Skeletal muscle satellite cell (primary cell): Measurements from ENCODE around the gene IL31.

Experiments used
- H3K27me3 ChIP-seq: 2 replicates; pipeline ENCODE4 v1.7.0; 2013; ENCODE audit warnings: low read length; ENCODE audit not compliant: control insufficient read depth, insufficient read depth
- H3K36me3 ChIP-seq: 2 replicates; pipeline ENCODE4 v1.7.0; 2013; ENCODE audit warnings: mild to moderate bottlenecking, control low read depth, low read length; ENCODE audit not compliant: insufficient read depth
- H3K4me1 ChIP-seq: 2 replicates; pipeline ENCODE4 v1.7.0; 2013; ENCODE audit warnings: low read length; ENCODE audit not compliant: control insufficient read depth, insufficient read depth
- H3K4me2 ChIP-seq: 2 replicates; pipeline ENCODE4 v1.7.0; 2013; ENCODE audit warnings: mild to moderate bottlenecking, low read length
- H3K4me3 ChIP-seq: 2 replicates; pipeline ENCODE4 v1.7.0; 2013; ENCODE audit warnings: low read length
- H3K9ac ChIP-seq: 2 replicates; pipeline ENCODE4 v1.7.0; 2013; ENCODE audit warnings: mild to moderate bottlenecking, low read depth, low read length, moderate library complexity
- H3K9me3 ChIP-seq: replicated peaks from 2 replicates; pipeline ENCODE4 v1.7.0; 2013; ENCODE audit warnings: mild to moderate bottlenecking, control low read depth, low read length

The IL31 gene

DNA sequence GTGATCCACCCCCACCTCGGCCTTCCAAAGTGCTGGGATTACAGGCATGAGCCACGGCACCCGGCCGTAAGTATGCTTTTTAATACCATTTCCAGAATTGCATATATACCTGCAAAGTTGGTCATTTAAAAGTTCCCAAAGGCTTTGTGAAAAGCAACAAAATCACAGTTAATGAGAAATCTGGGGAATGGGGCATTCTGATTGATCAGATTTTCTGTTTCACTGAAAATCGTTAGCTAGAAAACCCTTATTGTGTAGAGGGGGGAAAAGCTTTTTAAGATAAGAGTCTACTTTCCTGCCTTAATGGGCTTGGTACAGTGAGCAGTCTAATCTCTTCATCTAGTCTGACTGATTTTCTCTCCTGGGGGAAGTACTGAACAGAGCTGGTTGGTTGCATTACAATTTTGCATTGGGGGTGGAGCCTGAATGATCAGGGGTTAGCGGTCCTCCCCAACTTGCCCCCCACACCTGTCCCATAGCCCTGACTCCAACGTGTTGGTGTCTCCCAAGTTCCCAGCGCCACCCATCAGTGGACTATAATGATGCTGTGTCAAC lies 23.8 kb downstream of the IL31 start:
- Histone ChIP-seq H3K9me3 (no peaks in the 10 kb centered on the region), H3K4me3 (no peak overlapping the region), H3K4me2 (no peak overlapping the region), H3K9ac (no peak overlapping the region), H3K36me3 (peaks cover 3% of the 10 kb centered on the region), H3K4me1 (no peaks in the 10 kb centered on the region), H3K27me3 (no peaks in the 10 kb centered on the region)

DNA sequence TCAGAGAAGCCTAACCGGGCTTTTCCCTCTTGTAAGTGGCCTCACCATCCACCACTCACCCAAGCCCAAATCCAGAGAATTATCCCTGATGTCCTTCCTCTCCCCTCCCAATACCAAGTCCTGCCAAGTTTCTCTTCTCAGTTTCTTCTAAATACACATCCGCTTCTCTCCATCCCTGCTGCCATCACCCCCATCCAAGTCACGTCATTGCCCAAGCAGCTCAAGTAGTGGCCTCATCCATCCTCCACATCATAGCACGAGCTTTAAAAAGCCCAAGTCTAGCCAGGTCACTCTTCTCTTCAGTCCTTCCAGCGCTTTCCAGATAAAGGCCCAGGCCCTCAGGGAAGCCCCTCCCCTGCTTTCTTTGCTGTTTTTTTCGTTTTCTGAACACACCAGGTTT lies 25.4 kb downstream of the IL31 start:
- H3K36me3 ChIP-seq: peaks cover 11% of the 10 kb centered on the region
- H3K9ac ChIP-seq: no peak overlapping the region
- H3K4me2 ChIP-seq: no peak overlapping the region
- H3K27me3 ChIP-seq: no peaks in the 10 kb centered on the region
- no peaks in the 10 kb centered on the region for H3K9me3 ChIP-seq
- H3K4me1 ChIP-seq: no peaks in the 10 kb centered on the region
- H3K4me3 ChIP-seq: no peak overlapping the region

DNA sequence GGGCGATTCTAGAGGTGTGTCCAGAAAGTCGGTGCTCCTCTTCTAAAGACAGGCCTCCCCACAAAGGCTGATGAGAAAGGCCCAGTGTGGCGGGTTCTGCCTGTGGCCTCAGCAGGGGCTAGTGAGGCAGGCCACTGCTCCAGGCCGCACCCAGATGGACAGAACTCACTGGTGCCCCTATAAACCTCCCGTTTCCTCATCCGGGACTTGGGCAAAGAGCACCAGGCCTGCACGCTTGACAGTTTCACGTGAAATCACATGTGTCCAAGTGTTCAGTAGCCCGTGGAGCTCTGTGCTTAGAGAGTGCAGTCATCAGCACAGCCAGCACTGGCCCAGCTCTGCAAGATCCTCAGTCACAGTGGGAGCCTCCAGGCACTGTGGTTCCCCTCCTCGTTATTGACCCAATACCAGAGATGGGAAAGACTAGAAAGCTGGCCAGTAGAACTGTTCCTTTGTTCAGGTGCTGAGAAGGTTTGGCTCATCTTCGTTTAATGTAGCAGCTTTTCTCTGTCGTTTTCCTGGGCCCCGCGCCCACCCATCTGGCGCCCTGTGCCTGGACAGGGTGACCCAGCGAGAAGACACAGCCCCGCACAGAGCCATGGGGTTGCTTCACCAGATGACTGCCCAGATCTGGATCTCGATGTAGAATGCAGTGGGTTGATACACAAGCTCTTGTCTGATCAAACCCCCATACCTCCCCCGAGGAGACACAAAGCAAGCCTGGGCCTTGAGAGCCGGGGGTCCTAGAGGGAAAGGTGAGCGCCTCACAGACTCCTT lies 26.3 kb downstream of the IL31 start:
- no peaks in the 10 kb centered on the region for H3K27me3 ChIP-seq
- no peaks in the 10 kb centered on the region for H3K9me3 ChIP-seq
- no peak overlapping the region for H3K4me3 ChIP-seq
- no peaks in the 10 kb centered on the region for H3K4me1 ChIP-seq
- no peak overlapping the region for H3K9ac ChIP-seq
- H3K36me3 ChIP-seq: peaks cover 21% of the 10 kb centered on the region
- no peak overlapping the region for H3K4me2 ChIP-seq

DNA sequence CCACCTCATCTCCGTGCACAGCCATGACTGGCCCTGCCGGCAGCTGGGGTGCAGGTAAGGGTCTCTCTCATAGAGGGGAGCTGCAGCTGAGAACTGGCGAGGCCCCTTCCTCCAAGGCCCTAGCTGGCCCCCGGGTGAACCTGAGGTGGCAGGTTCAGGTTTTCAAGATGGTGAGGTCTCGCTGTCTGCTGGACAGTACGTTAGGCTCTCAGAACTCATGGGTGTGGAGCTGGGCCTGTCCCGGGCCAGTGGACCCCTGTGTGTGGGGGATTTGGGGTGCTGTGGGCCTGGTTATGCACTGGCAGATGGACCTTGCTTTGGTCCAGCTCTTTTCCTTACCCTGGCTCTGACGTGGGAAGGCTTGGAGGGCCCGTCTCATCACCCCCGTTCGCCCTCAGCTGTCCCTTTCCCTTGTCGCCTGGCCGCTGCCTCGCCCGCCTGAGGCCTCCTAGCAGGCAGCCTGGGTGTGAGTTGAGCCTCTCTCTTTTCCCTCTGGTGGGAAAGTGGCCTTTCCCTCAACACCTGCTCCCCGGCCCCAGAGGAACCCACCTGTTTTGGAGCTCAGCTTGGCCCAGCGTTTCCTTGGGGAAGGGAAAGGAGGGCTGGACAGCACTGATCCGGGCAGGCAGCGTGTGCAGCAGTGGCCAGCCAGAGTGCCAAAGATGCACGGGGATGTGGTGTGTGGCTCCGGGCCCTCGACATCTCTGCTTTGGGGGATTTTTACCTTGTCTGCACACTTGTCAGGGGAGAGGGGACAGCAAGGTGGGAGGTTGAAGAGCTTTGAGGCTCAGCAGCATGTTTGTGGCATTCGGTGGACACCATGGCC lies 28.3 kb downstream of the IL31 start:
- H3K36me3 ChIP-seq: peaks cover 41% of the 10 kb centered on the region
- H3K9ac ChIP-seq: no peak overlapping the region
- no peak overlapping the region for H3K4me2 ChIP-seq
- H3K27me3 ChIP-seq: no peaks in the 10 kb centered on the region
- no peaks in the 10 kb centered on the region for H3K4me1 ChIP-seq
- no peaks in the 10 kb centered on the region for H3K9me3 ChIP-seq
- H3K4me3 ChIP-seq: no peak overlapping the region

DNA sequence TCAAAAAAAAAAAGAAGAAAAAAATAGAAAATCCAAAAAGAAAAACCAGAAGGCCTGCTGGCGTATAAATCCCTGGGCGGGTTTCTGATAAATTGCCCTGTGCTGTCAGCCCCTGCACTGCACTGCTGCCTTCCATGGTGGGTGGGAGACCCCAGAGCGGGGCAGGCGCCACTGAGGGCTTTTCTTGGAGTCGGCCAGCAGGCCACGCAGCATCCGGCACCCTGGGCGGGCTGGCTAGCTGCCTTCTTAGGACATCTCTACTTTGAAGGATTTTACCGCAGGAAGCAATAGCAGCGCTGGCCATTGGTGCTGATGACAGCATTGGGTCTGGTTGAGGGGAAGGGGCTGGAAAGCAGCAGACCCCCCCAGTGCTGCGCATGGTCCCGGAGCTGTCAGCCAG lies 29.1 kb downstream of the IL31 start:
- H3K4me1 ChIP-seq: no peaks in the 10 kb centered on the region
- H3K27me3 ChIP-seq: no peaks in the 10 kb centered on the region
- H3K9me3 ChIP-seq: no peaks in the 10 kb centered on the region
- peaks cover 46% of the 10 kb centered on the region for H3K36me3 ChIP-seq
- no peak overlapping the region for H3K4me2 ChIP-seq
- no peak overlapping the region for H3K9ac ChIP-seq
- no peak overlapping the region for H3K4me3 ChIP-seq

DNA sequence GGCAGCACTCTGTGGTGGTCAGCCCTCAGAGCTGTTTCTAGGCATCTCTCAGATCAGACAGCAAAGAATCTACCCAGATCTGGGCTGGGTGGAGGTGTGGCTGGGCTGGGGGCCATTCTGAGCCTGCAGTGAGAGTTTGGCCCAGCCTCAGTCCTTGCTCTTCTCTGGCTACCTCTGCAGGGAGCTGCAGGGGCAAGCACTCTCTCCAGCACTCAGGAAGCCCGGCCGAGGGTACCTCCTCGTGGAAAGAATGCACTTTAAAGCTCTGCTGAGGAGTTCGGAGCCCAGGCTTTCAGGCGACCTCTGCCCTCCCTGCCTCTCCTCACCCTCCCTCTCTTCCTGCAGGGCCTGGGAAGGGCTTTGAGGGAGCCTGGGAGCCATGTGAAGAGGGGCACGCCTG lies 31.2 kb downstream of the IL31 start:
- peaks cover 65% of the 10 kb centered on the region for H3K36me3 ChIP-seq
- no peaks in the 10 kb centered on the region for H3K9me3 ChIP-seq
- H3K27me3 ChIP-seq: no peaks in the 10 kb centered on the region
- H3K9ac ChIP-seq: no peak overlapping the region
- no peak overlapping the region for H3K4me3 ChIP-seq
- no peaks in the 10 kb centered on the region for H3K4me1 ChIP-seq
- H3K4me2 ChIP-seq: no peak overlapping the region

DNA sequence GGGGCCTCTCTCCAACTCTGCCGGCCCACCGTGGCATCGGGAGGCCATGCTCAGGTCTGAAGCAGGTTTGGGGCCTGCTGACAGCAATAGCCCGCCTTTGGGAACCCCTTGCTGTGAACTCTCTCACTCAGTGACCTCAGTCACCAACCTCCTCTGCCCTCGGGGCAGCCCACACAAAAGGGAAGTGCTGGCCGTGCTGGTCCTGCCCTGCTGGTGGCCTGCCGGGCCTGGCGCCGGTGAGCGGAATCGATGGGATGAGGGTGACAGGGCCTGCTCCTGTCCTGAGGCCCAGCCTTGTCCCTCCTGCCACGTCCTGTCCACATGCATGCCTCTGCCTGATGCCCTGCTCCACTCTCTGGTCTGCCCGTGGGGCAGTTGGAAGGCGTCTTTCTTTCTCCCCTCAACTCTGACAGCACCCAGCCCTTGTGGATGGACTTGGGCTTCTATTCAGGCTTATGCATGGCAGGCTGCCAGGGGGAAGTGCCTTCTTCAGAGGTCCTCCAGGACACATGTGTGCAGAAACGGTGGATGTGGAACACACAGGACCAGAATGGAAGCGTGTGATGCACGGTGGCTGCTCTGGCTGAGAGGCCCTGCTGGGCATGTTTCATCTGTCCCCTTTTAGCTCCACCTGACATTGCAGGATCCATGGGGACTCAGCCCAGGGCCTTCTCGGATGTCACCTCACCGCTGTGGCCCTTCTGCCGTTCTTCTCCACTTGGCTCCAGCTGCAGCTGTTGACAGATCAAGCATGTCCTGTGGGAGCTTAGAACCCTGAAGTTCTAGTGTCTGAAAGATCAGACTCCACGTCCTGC lies 31.9 kb downstream of the IL31 start:
- H3K9ac ChIP-seq: no peak overlapping the region
- H3K4me2 ChIP-seq: no peak overlapping the region
- H3K9me3 ChIP-seq: no peaks in the 10 kb centered on the region
- peaks cover 73% of the 10 kb centered on the region for H3K36me3 ChIP-seq
- H3K27me3 ChIP-seq: no peaks in the 10 kb centered on the region
- H3K4me1 ChIP-seq: no peaks in the 10 kb centered on the region
- H3K4me3 ChIP-seq: no peak overlapping the region

DNA sequence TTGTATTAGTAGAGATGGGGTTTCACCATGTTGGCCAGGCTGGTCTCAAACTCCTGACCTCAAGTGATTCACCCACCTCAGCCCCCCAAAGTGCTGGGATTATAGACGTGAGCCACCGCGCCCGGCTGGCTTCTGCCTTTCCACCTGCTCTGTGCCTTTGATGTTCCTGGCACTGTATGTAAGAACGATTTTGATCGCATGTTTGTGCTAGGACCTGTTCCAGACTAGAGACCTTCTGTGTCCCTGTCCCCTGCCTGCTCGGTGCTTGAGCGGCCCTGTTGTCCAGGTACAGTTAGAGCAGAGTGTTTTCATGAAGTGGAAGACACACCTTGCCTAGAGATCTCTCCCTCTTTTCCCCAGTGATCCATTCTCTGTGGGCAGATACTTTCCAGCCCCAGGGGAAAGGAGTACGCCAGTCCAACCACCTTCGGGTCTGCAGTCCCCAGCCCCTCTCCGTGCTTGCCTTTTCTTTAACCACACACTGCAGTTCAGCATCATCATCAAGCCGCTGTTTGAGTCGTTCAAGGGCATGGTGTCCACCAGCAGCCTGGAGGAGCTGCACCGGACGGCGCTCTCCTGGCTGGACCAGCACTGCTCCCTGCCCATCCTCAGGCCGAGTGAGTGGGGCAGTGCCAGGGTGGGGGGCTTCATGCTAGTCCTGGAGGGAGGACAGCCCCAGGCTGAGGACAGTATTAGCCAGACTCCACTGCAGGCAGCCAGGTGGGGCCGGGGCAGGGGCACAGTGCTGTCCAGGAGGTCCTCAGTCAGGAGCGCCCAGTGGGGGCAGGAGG lies 33.4 kb downstream of the IL31 start:
- H3K4me2 ChIP-seq: no peak overlapping the region
- H3K9ac ChIP-seq: no peak overlapping the region
- H3K9me3 ChIP-seq: no peaks in the 10 kb centered on the region
- H3K27me3 ChIP-seq: no peaks in the 10 kb centered on the region
- H3K36me3 ChIP-seq: peaks cover 78% of the 10 kb centered on the region
- H3K4me1 ChIP-seq: no peaks in the 10 kb centered on the region
- no peak overlapping the region for H3K4me3 ChIP-seq

DNA sequence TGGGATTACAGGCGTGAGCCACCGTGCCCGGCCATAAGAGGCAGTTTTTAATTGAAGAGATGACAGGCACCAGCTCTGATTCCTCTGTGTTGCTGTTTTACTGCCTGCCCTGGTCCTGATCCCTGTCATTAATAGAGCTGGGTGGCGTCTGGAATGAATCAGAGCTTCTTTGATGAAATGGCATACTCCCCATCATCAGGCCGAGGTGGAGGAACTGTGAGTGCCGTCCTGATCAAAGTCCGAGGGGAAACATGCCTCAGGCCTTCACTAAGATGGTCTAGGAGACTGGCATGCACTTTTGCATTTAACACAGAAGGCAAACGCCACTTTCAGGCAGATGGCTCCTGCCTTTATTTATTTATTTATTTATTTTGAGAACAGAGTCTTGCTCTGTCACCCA lies 34.1 kb downstream of the IL31 start:
- H3K36me3 ChIP-seq: peaks cover 85% of the 10 kb centered on the region
- H3K27me3 ChIP-seq: no peaks in the 10 kb centered on the region

DNA sequence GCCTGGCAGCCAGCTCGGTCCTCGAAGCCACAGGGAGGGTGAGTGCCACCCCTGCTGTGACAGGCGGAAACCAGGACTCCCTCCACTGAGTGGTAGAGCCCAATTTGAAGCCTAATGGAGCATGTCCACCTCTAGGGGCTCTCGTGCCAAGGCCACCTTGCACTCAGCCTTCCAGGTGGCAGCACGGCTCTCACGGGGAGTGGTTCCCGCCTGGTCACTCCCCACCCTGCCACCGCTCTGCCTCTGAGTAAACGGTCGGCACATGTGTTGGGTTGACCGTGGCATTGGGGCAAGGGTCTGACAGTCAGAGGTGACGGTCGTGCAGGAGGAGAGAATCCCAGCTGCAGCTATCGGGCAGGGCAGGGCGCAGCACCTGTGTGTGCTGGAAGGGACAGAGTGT lies 34.8 kb downstream of the IL31 start:
- Histone ChIP-seq H3K4me2 (no peak overlapping the region), H3K27me3 (no peaks in the 10 kb centered on the region), H3K9me3 (no peaks in the 10 kb centered on the region), H3K9ac (no peak overlapping the region), H3K4me1 (no peaks in the 10 kb centered on the region), H3K4me3 (no peak overlapping the region), H3K36me3 (peaks cover 85% of the 10 kb centered on the region)

More for the DNA sequence above, 34.1 kb downstream of the IL31 start:
- H3K9me3 ChIP-seq: no peaks in the 10 kb centered on the region
- no peak overlapping the region for H3K9ac ChIP-seq
- H3K4me2 ChIP-seq: no peak overlapping the region
- H3K4me1 ChIP-seq: no peaks in the 10 kb centered on the region
- no peak overlapping the region for H3K4me3 ChIP-seq
